HG02588 (cell line): ENCODE measurements around the gene EPS8L1.
A peak's percentile ranks its signal among the peaks of the same experiment; 100 is the strongest.

ENCODE experiments used
- ATAC-seq: cut with Tn5 transposase; IDR thresholded peaks from one replicate; pipeline ENCODE4 v1.9.1; 2021; ENCODE audit warnings: mild to moderate bottlenecking, moderate library complexity; ENCODE audit not compliant: unreplicated experiment

Gene EPS8L1

GRCh38 chr19:55114566-55115145, 39.0 kb downstream of the EPS8L1 start:
- ATAC-seq = no peak

GRCh38 chr19:55115446-55116065, 39.9 kb downstream of the EPS8L1 start:
- no peak for ATAC-seq

GRCh38 chr19:55116232-55116858, 40.7 kb downstream of the EPS8L1 start:
- no peak for ATAC-seq

- ATAC-seq = peak; percentile 8
These were observed 41.4 kb downstream of the EPS8L1 start, which contains the start of gene PPP1R12C for GRCh38 chr19:55116859-55117662. Gene PPP1R12C, minus strand, starts transcription at chr19:55117637. Its CDS starts 94 bp downstream, at chr19:55117543.

GRCh38 chr19:55117663-55118391, 42.2 kb downstream of the EPS8L1 start:
- ATAC-seq = peak; percentile 88

GRCh38 chr19:55118401-55118991, 42.8 kb downstream of the EPS8L1 start:
- ATAC-seq = no peak

- no peak for ATAC-seq
These were observed 43.4 kb downstream of the EPS8L1 start for GRCh38 chr19:55119053-55119452.

- ATAC-seq = no peak
These were observed 55.8 kb downstream of the EPS8L1 start for GRCh38 chr19:55131421-55131820.

- no peak for ATAC-seq
These were observed 56.9 kb downstream of the EPS8L1 start for GRCh38 chr19:55132453-55133129.

- ATAC-seq = no peak
These were observed 58.2 kb downstream of the EPS8L1 start for GRCh38 chr19:55133639-55134444.

GRCh38 chr19:55134736-55135135, 59.1 kb downstream of the EPS8L1 start:
- no peak for ATAC-seq

GRCh38 chr19:55136399-55137102, 60.9 kb downstream of the EPS8L1 start:
- no peak for ATAC-seq
